ENCODE results near the gene CYBA.

The CYBA gene

GRCh38 chr16:88662843-88663606 is 12.2 kb upstream of the CYBA start, which contains the start of gene MVD:
MVD (minus strand) TSS chr16:88663091; CDS start chr16:88663080, 11 bp downstream.
- peak; percentile 95 for DNase-seq (ENCODE audit: low spot score)

- no peak for DNase-seq (ENCODE audit: low spot score)
These were observed 11.5 kb upstream of the CYBA start for GRCh38 chr16:88662222-88662842.

- DNase-seq (ENCODE audit: low spot score): no peak
These were observed 10.6 kb upstream of the CYBA start for GRCh38 chr16:88661468-88661867.

GRCh38 chr16:88659160-88659559 is 8.3 kb upstream of the CYBA start:
- no peak for DNase-seq (ENCODE audit: low spot score)

- DNase-seq (ENCODE audit: low spot score): no peak
These were observed 7.9 kb upstream of the CYBA start for GRCh38 chr16:88658714-88659113.

- no peak for DNase-seq (ENCODE audit: low spot score)
These were observed 6.5 kb upstream of the CYBA start for GRCh38 chr16:88657371-88657770.

GRCh38 chr16:88656291-88656980 is 5.6 kb upstream of the CYBA start:
- DNase-seq (ENCODE audit: low spot score): no peak

- DNase-seq (ENCODE audit: low spot score): no peak
These were observed 5.0 kb upstream of the CYBA start for GRCh38 chr16:88655733-88656281.

- DNase-seq (ENCODE audit: low spot score): no peak
These were observed 4.3 kb upstream of the CYBA start for GRCh38 chr16:88655053-88655732.

GRCh38 chr16:88654363-88655052 is 3.7 kb upstream of the CYBA start:
- no peak for DNase-seq (ENCODE audit: low spot score)

GRCh38 chr16:88653596-88654362 is 2.9 kb upstream of the CYBA start:
- DNase-seq (ENCODE audit: low spot score): no peak

GRCh38 chr16:88653101-88653500 is 2.2 kb upstream of the CYBA start:
- DNase-seq (ENCODE audit: low spot score): no peak

- no peak for DNase-seq (ENCODE audit: low spot score)
These were observed 1.9 kb upstream of the CYBA start for GRCh38 chr16:88652762-88653063.

- DNase-seq (ENCODE audit: low spot score): no peak
These were observed 1.3 kb upstream of the CYBA start for GRCh38 chr16:88651989-88652761.

GRCh38 chr16:88651276-88651988 is 579 bp upstream of the CYBA start:
- DNase-seq (ENCODE audit: low spot score): peak; percentile 67

- no peak for DNase-seq (ENCODE audit: low spot score)
These were observed 717 bp downstream of the CYBA start for GRCh38 chr16:88649924-88650748.

- no peak for DNase-seq (ENCODE audit: low spot score)
These were observed 1.5 kb downstream of the CYBA start for GRCh38 chr16:88649195-88649923.

Data from CD4-positive, alpha-beta T cell treated with Interleukin-15 for 4 hours (primary cell).